Fibroblast of lung (primary cell): ENCODE results near the gene GPR84.

Source experiments
- CTCF ChIP-seq, 2 donors: IDR thresholded peaks in 1 of 2; conservative IDR thresholded peaks in 1 of 2; 1 replicate in 1 of 2; 2 replicates in 1 of 2; pipeline ENCODE4 v1.5.1; 2011 to 2012; ENCODE audit warnings: low read length in 2 of 2, control low read depth in 1 of 2, inconsistent platforms in 1 of 2, low read depth in 1 of 2, mild to moderate bottlenecking in 1 of 2
- EZH2 ChIP-seq: IDR thresholded peaks from 2 replicates; pipeline ENCODE4 v1.5.1; 2012; ENCODE audit warnings: low read length, control low read depth, mild to moderate bottlenecking; ENCODE audit errors: missing control alignments

GRCh38 chr12:54338698-54339296 is 25.5 kb downstream of the GPR84 start:
- TF ChIP-seq CTCF (conservative IDR thresholded peaks at IDR 0.05 in 1 of 2, IDR thresholded peaks at IDR 0.05 in 1 of 2; ENCODE audit: low read depth in 1 of 2, low read length in 2 of 2) (no peak), EZH2 (no peak)
